A673 (cell line): ENCODE measurements around the gene KCNA3.

Source experiments
- CTCF ChIP-seq: fragments of 300-800, 200-600 bp; sonication (generic); conservative IDR thresholded peaks from 2 replicates; pipeline ENCODE4 v1.5.1; 2017; ENCODE audit warnings: low read depth, mild to moderate bottlenecking, antibody characterized with exemption, low read length, moderate library complexity, mixed read lengths
- EZH2 ChIP-seq: fragments of 200-600 bp; sonication (generic); IDR thresholded peaks from 2 replicates; pipeline ENCODE4 v1.6.1; 2017; ENCODE audit warnings: borderline replicate concordance, low read depth, mild to moderate bottlenecking, mixed read lengths, antibody characterized with exemption, low read length; ENCODE audit not compliant: poor library complexity, severe bottlenecking

GRCh38 chr1:110706621-110707020 is 31.9 kb upstream of the KCNA3 start:
- TF ChIP-seq CTCF (no peak), EZH2 (no peak)
